ENCODE data around the gene DBN1. TPM values are rescaled to one million over a fixed set of nuclear protein-coding genes. Genes with fewer than 3 reads are reported as not detected.
A peak's percentile ranks its signal among the peaks of the same experiment; 100 is the strongest.

Gene DBN1
- total RNA-seq, 1 experiment from 2014 or later, result 144 TPM

DNA sequence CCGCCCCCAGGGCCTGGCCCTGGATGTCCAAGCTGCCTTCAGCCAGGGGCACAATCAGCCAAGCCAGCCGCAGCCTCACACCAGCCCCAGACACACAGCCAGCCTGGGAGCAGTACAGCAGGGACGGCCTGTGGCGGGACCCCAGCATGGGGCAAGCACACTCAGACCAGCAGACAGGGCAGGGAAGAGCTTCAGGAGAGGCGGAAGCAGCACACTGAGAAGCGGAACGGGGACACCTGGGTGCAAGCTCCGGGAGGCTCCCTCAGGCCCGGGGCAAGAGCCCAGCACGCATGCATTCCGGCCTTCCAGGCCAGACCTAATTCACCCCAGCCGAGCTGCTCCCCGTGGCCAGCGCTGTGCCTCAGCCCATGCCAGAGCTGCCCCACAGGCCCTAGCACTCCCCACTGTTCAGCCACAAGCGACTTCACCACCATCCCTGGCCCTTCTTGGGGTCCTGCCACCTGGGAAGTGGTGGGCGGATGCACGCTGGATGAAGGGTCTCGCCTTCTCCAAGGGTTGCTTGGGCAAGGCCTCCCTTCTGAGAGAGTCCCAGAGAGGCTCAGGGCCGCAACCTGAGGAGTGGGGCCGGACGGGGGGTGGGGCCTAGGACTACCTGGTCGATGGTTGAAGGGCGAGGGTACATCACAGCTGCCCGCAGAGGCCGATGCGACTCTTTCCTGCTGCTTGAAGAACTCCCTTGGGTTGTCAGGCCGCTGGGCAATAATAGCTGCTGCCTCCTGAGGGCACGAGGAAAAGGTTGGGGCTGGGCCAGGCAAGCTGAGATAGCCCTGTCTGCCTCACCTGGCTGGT lies 13.4 kb downstream of the DBN1 start:
- Mint-ChIP-seq H3K27me3 (ENCODE audit: insufficient read depth, unreplicated experiment) (no peaks in the 10 kb centered on the region), H3K27ac (ENCODE audit: unreplicated experiment) (peak overlapping the region; percentile 67), H3K4me1 (ENCODE audit: low read depth, unreplicated experiment) (peaks cover 6% of the 10 kb centered on the region), H3K9me3 (ENCODE audit: unreplicated experiment) (no peaks in the 10 kb centered on the region), H3K36me3 (ENCODE audit: insufficient read depth, unreplicated experiment) (peaks cover 90% of the 10 kb centered on the region), H3K4me3 (ENCODE audit: unreplicated experiment) (no peak overlapping the region)
- BruUV-seq (replicated peaks), result no TSS peak
- no peaks in the 10 kb centered on the region for H3K9me3 ChIP-seq
- DNase-seq, result no peak
- TF ChIP-seq, protein P1, sequence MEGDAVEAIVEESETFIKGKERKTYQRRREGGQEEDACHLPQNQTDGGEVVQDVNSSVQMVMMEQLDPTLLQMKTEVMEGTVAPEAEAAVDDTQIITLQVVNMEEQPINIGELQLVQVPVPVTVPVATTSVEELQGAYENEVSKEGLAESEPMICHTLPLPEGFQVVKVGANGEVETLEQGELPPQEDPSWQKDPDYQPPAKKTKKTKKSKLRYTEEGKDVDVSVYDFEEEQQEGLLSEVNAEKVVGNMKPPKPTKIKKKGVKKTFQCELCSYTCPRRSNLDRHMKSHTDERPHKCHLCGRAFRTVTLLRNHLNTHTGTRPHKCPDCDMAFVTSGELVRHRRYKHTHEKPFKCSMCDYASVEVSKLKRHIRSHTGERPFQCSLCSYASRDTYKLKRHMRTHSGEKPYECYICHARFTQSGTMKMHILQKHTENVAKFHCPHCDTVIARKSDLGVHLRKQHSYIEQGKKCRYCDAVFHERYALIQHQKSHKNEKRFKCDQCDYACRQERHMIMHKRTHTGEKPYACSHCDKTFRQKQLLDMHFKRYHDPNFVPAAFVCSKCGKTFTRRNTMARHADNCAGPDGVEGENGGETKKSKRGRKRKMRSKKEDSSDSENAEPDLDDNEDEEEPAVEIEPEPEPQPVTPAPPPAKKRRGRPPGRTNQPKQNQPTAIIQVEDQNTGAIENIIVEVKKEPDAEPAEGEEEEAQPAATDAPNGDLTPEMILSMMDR (IDR thresholded peaks at IDR 0.05; ENCODE audit: insufficient read depth in 1 of 2, low read depth in 1 of 2, low read length in 1 of 2, severe bottlenecking in 1 of 2, unreplicated experiment in 1 of 2), result no peak
- H3K27me3 ChIP-seq (replicated peaks; ENCODE audit: control insufficient read depth, insufficient read depth, low read length), result no peaks in the 10 kb centered on the region
- H3K36me3 ChIP-seq (ENCODE audit: control insufficient read depth, insufficient read depth, low read length), result peaks cover 1% of the 10 kb centered on the region
- H3K4me1 ChIP-seq, result no peaks in the 10 kb centered on the region
- POLR2A ChIA-PET, result no interaction called here
- CTCF ChIA-PET, result interaction anchor here (0.9 kb wide), 1 partner anchor 56 kb away, joined by 3 read pairs; no protein-coding TSS in a partner anchor
- H3K4me3 ChIP-seq (ENCODE audit: low read depth, low read length), result no peak overlapping the region
- intact Hi-C loops (cut with micrococcal nuclease; ENCODE audit: unreplicated experiment), result no loop called here

DNA sequence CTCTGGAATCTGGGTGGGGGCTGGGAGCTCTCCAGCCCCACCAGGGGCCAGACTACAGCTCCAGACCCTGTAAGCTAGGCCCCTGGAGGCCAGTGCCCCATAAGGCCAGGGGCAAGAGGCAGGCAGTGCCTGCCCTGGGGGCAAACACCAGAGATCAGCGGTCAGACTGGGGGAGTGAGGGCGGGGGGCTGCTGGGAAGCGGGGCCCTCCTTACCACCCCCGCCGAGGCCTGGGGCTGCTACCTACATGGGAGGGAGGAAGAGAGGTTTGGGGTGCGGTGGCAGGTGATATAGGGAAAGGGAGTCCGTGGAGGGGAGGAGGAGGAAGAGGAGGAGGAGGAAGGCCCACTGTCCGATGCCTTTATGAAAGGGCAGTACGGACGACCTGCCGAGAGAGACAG lies 14.1 kb downstream of the DBN1 start:
- H3K36me3 ChIP-seq (ENCODE audit: control insufficient read depth, insufficient read depth, low read length), result peaks cover 1% of the 10 kb centered on the region
- Mint-ChIP-seq H3K27ac (ENCODE audit: unreplicated experiment) (peak overlapping the region; percentile 67), H3K9me3 (ENCODE audit: unreplicated experiment) (no peaks in the 10 kb centered on the region), H3K4me1 (ENCODE audit: low read depth, unreplicated experiment) (peaks cover 6% of the 10 kb centered on the region), H3K36me3 (ENCODE audit: insufficient read depth, unreplicated experiment) (peaks cover 91% of the 10 kb centered on the region), H3K27me3 (ENCODE audit: insufficient read depth, unreplicated experiment) (no peaks in the 10 kb centered on the region), H3K4me3 (ENCODE audit: unreplicated experiment) (no peak overlapping the region)
- ChIA-PET POLR2A (no interaction called here), CTCF (no interaction called here)
- intact Hi-C loops (cut with micrococcal nuclease; ENCODE audit: unreplicated experiment), result no loop called here
- no TSS peak for BruUV-seq (replicated peaks)
- no peaks in the 10 kb centered on the region for H3K27me3 ChIP-seq (replicated peaks; ENCODE audit: control insufficient read depth, insufficient read depth, low read length)
- no peak overlapping the region for H3K4me3 ChIP-seq (ENCODE audit: low read depth, low read length)
- TF ChIP-seq, protein P1 (IDR thresholded peaks at IDR 0.05; ENCODE audit: insufficient read depth in 1 of 2, low read depth in 1 of 2, low read length in 1 of 2, severe bottlenecking in 1 of 2, unreplicated experiment in 1 of 2), result no peak
- no peaks in the 10 kb centered on the region for H3K4me1 ChIP-seq
- no peaks in the 10 kb centered on the region for H3K9me3 ChIP-seq
- no peak for DNase-seq

DNA sequence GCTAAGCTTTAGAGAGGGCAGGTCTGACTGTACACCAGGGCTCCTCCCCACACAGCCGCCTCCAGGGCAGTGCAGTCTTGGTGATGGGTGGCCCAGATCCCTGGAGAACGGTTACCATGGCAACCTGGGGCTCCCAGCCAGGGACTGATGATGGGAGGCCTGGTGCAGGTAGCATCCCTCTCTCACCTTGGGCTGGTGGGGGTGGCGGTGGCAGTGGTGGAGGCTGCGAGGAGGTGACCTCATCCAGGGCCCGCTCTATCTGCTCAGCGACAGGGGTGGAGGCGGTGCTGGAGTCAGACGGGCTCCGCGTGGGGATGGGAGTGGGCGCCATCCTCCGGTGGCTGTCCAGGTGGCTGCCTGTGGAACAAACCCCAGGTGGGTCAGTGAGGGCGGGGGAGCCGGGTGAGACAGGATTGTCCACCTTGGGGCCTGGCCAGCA lies 14.5 kb downstream of the DBN1 start:
- Histone ChIP-seq H3K36me3 (ENCODE audit: control insufficient read depth, insufficient read depth, low read length) (peaks cover 1% of the 10 kb centered on the region), H3K4me1 (peaks cover 3% of the 10 kb centered on the region; the same call in 1 of the 2 replicates), H3K27me3 (replicated peaks; ENCODE audit: control insufficient read depth, insufficient read depth, low read length) (no peaks in the 10 kb centered on the region), H3K4me3 (ENCODE audit: low read depth, low read length) (no peak overlapping the region), H3K9me3 (no peaks in the 10 kb centered on the region)
- CTCF ChIA-PET, result interaction anchor here (1.8 kb wide), 1 partner anchor 80 kb away, joined by 11 read pairs; no protein-coding TSS in a partner anchor
- Mint-ChIP-seq H3K9me3 (ENCODE audit: unreplicated experiment) (no peaks in the 10 kb centered on the region), H3K4me3 (ENCODE audit: unreplicated experiment) (no peak overlapping the region), H3K36me3 (ENCODE audit: insufficient read depth, unreplicated experiment) (peaks cover 93% of the 10 kb centered on the region), H3K27me3 (ENCODE audit: insufficient read depth, unreplicated experiment) (no peaks in the 10 kb centered on the region), H3K27ac (ENCODE audit: unreplicated experiment) (peak overlapping the region; percentile 83), H3K4me1 (ENCODE audit: low read depth, unreplicated experiment) (peaks cover 9% of the 10 kb centered on the region)
- TF ChIP-seq, protein P1 (IDR thresholded peaks at IDR 0.05; ENCODE audit: insufficient read depth in 1 of 2, low read depth in 1 of 2, low read length in 1 of 2, severe bottlenecking in 1 of 2, unreplicated experiment in 1 of 2), result no peak
- DNase-seq, result peak; percentile 68 to 79
- POLR2A ChIA-PET, result no interaction called here
- intact Hi-C loops (cut with micrococcal nuclease; ENCODE audit: unreplicated experiment), result no loop called here
- BruUV-seq (replicated peaks), result no TSS peak

Measured in Caco-2 (cell line).